GM12878 (cell line): ENCODE data around the gene CAMTA1. TPM values are rescaled to one million over a fixed set of nuclear protein-coding genes. Genes with fewer than 3 reads are reported as not detected.

Experiments used
- ATAC-seq: fragments of 200-7000 bp; cut with Tn5 transposase; 3 replicates; pipeline ENCODE4 v1.9.1; 2020; ENCODE audit warnings: mild to moderate bottlenecking, moderate library complexity
- BruUV-seq: library from RNA; stranded (reverse); fragments of 400-500 nt; replicated peaks from 2 replicates; lab custom pipeline; 2021; lab: Mats Ljungman, UMichigan
- CTCF ChIA-PET: fragments of 300-600 bp; sonication (Branson Sonifier 250); formaldehyde crosslinking; extraction: SDS; loops from one replicate; lab custom pipeline; 2021; ENCODE audit warnings: inconsistent platforms; lab: Yijun Ruan, JAX
- POLR2A ChIA-PET: fragments of 350-600 bp; formaldehyde crosslinking; extraction: SDS; loops from one replicate; lab custom pipeline; 2021; ENCODE audit warnings: inconsistent platforms; lab: Charles Lee
- RAD21 ChIA-PET: fragments of 300-600 bp; sonication (Branson Sonifier 250); formaldehyde crosslinking; loops from one replicate; lab custom pipeline; 2023; ENCODE audit warnings: antibody characterized with exemption; ENCODE audit not compliant: unreplicated experiment; lab: Charles Lee
- SMC1A ChIA-PET: fragments of 300-600 bp; sonication (Branson Sonifier 250); formaldehyde crosslinking; loops from one replicate; lab custom pipeline; 2023; ENCODE audit not compliant: unreplicated experiment, uncharacterized antibody; lab: Charles Lee
- DNase-seq: peaks from one replicate; pipeline ENCODE4 v3.0.0-alpha.2; 2011; ENCODE audit warnings: low read depth, low spot score
- FAIRE-seq: peaks from 3 replicates; lab custom pipeline; 2011; peaks lifted over from hg19 to GRCh38; lab: Jason Lieb, UNC
- H2AFZ ChIP-seq: 2 replicates; pipeline ENCODE4 v1.6.0; 2011; ENCODE audit warnings: low read depth, low read length, control low read depth; ENCODE audit not compliant: control insufficient read depth
- H3K27ac ChIP-seq: 2 replicates; pipeline ENCODE4 v1.5.1; 2011; ENCODE audit warnings: control low read depth; ENCODE audit not compliant: control insufficient read depth, insufficient read depth
- H3K27me3 ChIP-seq, 2 experiments: replicated peaks in 1 of 2; 2 replicates each; pipeline versions ENCODE4 v1.6.0 to v1.6.1; 2011; ENCODE audit warnings: low read length in 1 of 2; ENCODE audit not compliant: control insufficient read depth in 2 of 2, insufficient read depth in 2 of 2
- H3K36me3 ChIP-seq, 2 experiments: 2 replicates each; pipeline ENCODE4 v1.5.1; 2011; ENCODE audit warnings: low read length in 1 of 2; ENCODE audit not compliant: control insufficient read depth in 2 of 2, insufficient read depth in 2 of 2
- H3K4me1 ChIP-seq: 2 replicates; pipeline ENCODE4 v1.6.1; 2011; ENCODE audit warnings: mild to moderate bottlenecking, low read length, moderate library complexity, mixed read lengths; ENCODE audit not compliant: control insufficient read depth, insufficient read depth
- H3K4me2 ChIP-seq: 2 replicates; pipeline ENCODE4 v1.6.0; 2011; ENCODE audit warnings: control low read depth; ENCODE audit not compliant: control insufficient read depth, insufficient read depth
- H3K4me3 ChIP-seq: fragments of 200-600 bp; sonication (generic); 2 replicates; pipeline ENCODE4 v1.5.1; 2016
- H3K79me2 ChIP-seq: 2 replicates; pipeline ENCODE4 v1.6.0; 2011; ENCODE audit warnings: low read length; ENCODE audit not compliant: control insufficient read depth, insufficient read depth
- H3K9ac ChIP-seq: 2 replicates; pipeline ENCODE4 v1.8.0; 2011; ENCODE audit warnings: low read length, control low read depth, mixed read lengths; ENCODE audit not compliant: control insufficient read depth, insufficient read depth
- H3K9me3 ChIP-seq: replicated peaks from 3 replicates; pipeline ENCODE4 v1.5.1; 2011; ENCODE audit warnings: mild to moderate bottlenecking, low read length; ENCODE audit not compliant: control insufficient read depth, insufficient read depth
- H4K20me1 ChIP-seq: 2 replicates; pipeline ENCODE4 v1.6.0; 2011; ENCODE audit not compliant: control insufficient read depth, insufficient read depth
- CHD4 ChIP-seq: fragments of 200-600 bp; sonication (generic); IDR thresholded peaks from 2 replicates; pipeline ENCODE4 v1.6.1; 2016; ENCODE audit warnings: mild to moderate bottlenecking
- DPF2 ChIP-seq: fragments of 450-650 bp; IDR thresholded peaks from 2 replicates; pipeline ENCODE4 v1.6.1; 2017; ENCODE audit warnings: mild to moderate bottlenecking
- E2F4 ChIP-seq: IDR thresholded peaks from 2 replicates; pipeline ENCODE4 v1.6.1; 2012; ENCODE audit warnings: low read depth, low read length, improper control_type of control experiment
- ETV6 ChIP-seq, 2 experiments: fragments of 450-650 bp in 1 of 2; IDR thresholded peaks in 1 of 2; conservative IDR thresholded peaks in 1 of 2; 2 replicates each; pipeline ENCODE4 v1.6.1; 2014; ENCODE audit warnings: antibody characterized with exemption in 1 of 2, borderline replicate concordance in 1 of 2, low read depth in 1 of 2, mild to moderate bottlenecking in 1 of 2, moderate library complexity in 1 of 2
- JUND ChIP-seq: IDR thresholded peaks from 2 replicates; pipeline ENCODE4 v1.6.1; 2012; ENCODE audit warnings: low read depth, mild to moderate bottlenecking, low read length, improper control_type of control experiment, moderate library complexity
- KLF5 ChIP-seq: fragments of 450-650 bp; IDR thresholded peaks from 2 replicates; pipeline ENCODE4 v1.6.1; 2014; ENCODE audit warnings: mild to moderate bottlenecking; ENCODE audit not compliant: partially characterized antibody
- NR2F1 ChIP-seq: fragments of 450-650 bp; conservative IDR thresholded peaks from 2 replicates; pipeline ENCODE4 v1.6.1; 2017; ENCODE audit warnings: mild to moderate bottlenecking
- PBX3 ChIP-seq: IDR thresholded peaks from 2 replicates; pipeline ENCODE4 v1.6.1; 2011; ENCODE audit warnings: mild to moderate bottlenecking, low read depth, low read length, moderate library complexity; ENCODE audit not compliant: insufficient replicate concordance
- RFX5 ChIP-seq: IDR thresholded peaks from 2 replicates; pipeline ENCODE4 v1.6.1; 2011; ENCODE audit warnings: low read depth, low read length, improper control_type of control experiment
- SIX5 ChIP-seq: IDR thresholded peaks from 2 replicates; pipeline ENCODE4 v1.6.1; 2011; ENCODE audit warnings: mild to moderate bottlenecking, low read depth, low read length, moderate library complexity; ENCODE audit not compliant: severe bottlenecking
- WGBS: methylation state at CpG from one replicate; pipeline ENCODE4 v1.1.6; 2016; ENCODE audit warnings: low lambda C conversion rate; ENCODE audit not compliant: insufficient replicate concordance, insufficient coverage; ENCODE audit errors: missing lambda C conversion rate; 5-methylcytosine and 5-hydroxymethylcytosine counted together
- in situ Hi-C: fragments of 300-500 bp; cut with MboI; formaldehyde crosslinking; loops from 9 replicates; pipeline ENCODE4 v1.14.3; 2018; ENCODE audit warnings: mixed read lengths
- intact Hi-C: fragments of 100-400 bp; cut with micrococcal nuclease; formaldehyde crosslinking; loops from one replicate; pipeline ENCODE4 v1.14.2; 2022; ENCODE audit not compliant: unreplicated experiment
- polyA plus RNA-seq, 11 experiments: library from polyadenylated mRNA; depleted of rRNA in 4 of 11; unstranded in 6 of 11; stranded (reverse) in 5 of 11; fragments of >200 nt; fragmentation: Nextera tagmentation in 4 of 11; fragmentation: Illumina TruSeq in 1 of 11; extraction: Ambion mirVana in 4 of 11; extraction: Trizol in 1 of 11; gene quantifications; 1 replicate in 1 of 11; 2 replicates in 10 of 11; pipeline versions ENCODE4 v1.2.1 to v1.2.3, GENCODE V29; 2011 to 2016; ENCODE audit warnings: inconsistent platforms in 2 of 11, missing spikeins in 2 of 11, low read depth in 1 of 11
- total RNA-seq, 4 experiments: library from RNA; depleted of rRNA in 3 of 4; stranded (reverse); fragments of >200 nt in 3 of 4; fragmentation: Illumina TruSeq in 1 of 4; extraction: Trizol in 1 of 4; gene quantifications; 2 replicates each; pipeline versions ENCODE4 v1.2.1 to v1.2.3, GENCODE V29; 2013 to 2021
- TF ChIP-seq, protein P1 (sequence below): fragments of 150-350 bp; IDR thresholded peaks from 2 replicates; pipeline ENCODE4 v1.6.1; 2014; ENCODE audit warnings: mild to moderate bottlenecking, low read depth, low read length
- TF ChIP-seq, protein P2 (sequence below): fragments of 450-650 bp; IDR thresholded peaks from 2 replicates; pipeline ENCODE4 v1.6.1; 2017; ENCODE audit warnings: mild to moderate bottlenecking, low read depth, inconsistent platforms; ENCODE audit not compliant: poor library complexity, severe bottlenecking
- TF ChIP-seq, protein P3 (sequence below): fragments of 450-650 bp; formaldehyde crosslinking; IDR thresholded peaks from 2 replicates; pipeline ENCODE4 v1.5.0; 2022; ENCODE audit warnings: mild to moderate bottlenecking, missing genetic modification characterization

The CAMTA1 gene
- total and polyA plus RNA-seq, 10 of the 15 experiments (the other 5 are each of a cell fraction or from before 2014, with no cell fraction given), result 37.7 to 148 (median 76.4) TPM

GRCh38 chr1:7111853-7112252 lies 326.6 kb downstream of the CAMTA1 start:
- DNase-seq (no peak), FAIRE-seq (no peak), ATAC-seq (no peak)
- no TSS peak for BruUV-seq
- Histone ChIP-seq H3K4me3 (no peak overlapping the region), H3K79me2 (no peaks in the 10 kb centered on the region), H3K9ac (no peak overlapping the region), H3K9me3 (no peaks in the 10 kb centered on the region; the same call in 2 of the 3 replicates), H2AFZ (no peak overlapping the region), H3K27me3 (no peaks in the 10 kb centered on the region; a peak in 1 of 4 replicates), H3K4me1 (no peaks in the 10 kb centered on the region; the same call in 1 of the 2 replicates), H4K20me1 (no peaks in the 10 kb centered on the region), H3K36me3 (no peaks in the 10 kb centered on the region), H3K4me2 (no peak overlapping the region), H3K27ac (no peak overlapping the region)
- ChIA-PET SMC1A (no interaction called here), CTCF (no interaction called here), POLR2A (no interaction called here), RAD21 (no interaction called here)
- 52% methylated on average over 8 of the region's 10 CpGs for WGBS
- intact Hi-C loops (no loop called here), in situ Hi-C loops (no loop called here)
- TF ChIP-seq NR2F1 (no peak), DPF2 (no peak), JUND (no peak), RFX5 (no peak), KLF5 (no peak), CHD4 (no peak), E2F4 (no peak), SIX5 (no peak), ETV6 (conservative IDR thresholded peaks at IDR 0.05 in 1 of 2, IDR thresholded peaks at IDR 0.05 in 1 of 2; ENCODE audit: borderline replicate concordance in 1 of 2, low read depth in 1 of 2) (no peak), PBX3 (no peak)
- TF ChIP-seq, protein P1, sequence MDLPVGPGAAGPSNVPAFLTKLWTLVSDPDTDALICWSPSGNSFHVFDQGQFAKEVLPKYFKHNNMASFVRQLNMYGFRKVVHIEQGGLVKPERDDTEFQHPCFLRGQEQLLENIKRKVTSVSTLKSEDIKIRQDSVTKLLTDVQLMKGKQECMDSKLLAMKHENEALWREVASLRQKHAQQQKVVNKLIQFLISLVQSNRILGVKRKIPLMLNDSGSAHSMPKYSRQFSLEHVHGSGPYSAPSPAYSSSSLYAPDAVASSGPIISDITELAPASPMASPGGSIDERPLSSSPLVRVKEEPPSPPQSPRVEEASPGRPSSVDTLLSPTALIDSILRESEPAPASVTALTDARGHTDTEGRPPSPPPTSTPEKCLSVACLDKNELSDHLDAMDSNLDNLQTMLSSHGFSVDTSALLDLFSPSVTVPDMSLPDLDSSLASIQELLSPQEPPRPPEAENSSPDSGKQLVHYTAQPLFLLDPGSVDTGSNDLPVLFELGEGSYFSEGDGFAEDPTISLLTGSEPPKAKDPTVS, result no peak
- TF ChIP-seq, protein P2, sequence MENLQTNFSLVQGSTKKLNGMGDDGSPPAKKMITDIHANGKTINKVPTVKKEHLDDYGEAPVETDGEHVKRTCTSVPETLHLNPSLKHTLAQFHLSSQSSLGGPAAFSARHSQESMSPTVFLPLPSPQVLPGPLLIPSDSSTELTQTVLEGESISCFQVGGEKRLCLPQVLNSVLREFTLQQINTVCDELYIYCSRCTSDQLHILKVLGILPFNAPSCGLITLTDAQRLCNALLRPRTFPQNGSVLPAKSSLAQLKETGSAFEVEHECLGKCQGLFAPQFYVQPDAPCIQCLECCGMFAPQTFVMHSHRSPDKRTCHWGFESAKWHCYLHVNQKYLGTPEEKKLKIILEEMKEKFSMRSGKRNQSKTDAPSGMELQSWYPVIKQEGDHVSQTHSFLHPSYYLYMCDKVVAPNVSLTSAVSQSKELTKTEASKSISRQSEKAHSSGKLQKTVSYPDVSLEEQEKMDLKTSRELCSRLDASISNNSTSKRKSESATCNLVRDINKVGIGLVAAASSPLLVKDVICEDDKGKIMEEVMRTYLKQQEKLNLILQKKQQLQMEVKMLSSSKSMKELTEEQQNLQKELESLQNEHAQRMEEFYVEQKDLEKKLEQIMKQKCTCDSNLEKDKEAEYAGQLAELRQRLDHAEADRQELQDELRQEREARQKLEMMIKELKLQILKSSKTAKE, result no peak
- TF ChIP-seq, protein P3, sequence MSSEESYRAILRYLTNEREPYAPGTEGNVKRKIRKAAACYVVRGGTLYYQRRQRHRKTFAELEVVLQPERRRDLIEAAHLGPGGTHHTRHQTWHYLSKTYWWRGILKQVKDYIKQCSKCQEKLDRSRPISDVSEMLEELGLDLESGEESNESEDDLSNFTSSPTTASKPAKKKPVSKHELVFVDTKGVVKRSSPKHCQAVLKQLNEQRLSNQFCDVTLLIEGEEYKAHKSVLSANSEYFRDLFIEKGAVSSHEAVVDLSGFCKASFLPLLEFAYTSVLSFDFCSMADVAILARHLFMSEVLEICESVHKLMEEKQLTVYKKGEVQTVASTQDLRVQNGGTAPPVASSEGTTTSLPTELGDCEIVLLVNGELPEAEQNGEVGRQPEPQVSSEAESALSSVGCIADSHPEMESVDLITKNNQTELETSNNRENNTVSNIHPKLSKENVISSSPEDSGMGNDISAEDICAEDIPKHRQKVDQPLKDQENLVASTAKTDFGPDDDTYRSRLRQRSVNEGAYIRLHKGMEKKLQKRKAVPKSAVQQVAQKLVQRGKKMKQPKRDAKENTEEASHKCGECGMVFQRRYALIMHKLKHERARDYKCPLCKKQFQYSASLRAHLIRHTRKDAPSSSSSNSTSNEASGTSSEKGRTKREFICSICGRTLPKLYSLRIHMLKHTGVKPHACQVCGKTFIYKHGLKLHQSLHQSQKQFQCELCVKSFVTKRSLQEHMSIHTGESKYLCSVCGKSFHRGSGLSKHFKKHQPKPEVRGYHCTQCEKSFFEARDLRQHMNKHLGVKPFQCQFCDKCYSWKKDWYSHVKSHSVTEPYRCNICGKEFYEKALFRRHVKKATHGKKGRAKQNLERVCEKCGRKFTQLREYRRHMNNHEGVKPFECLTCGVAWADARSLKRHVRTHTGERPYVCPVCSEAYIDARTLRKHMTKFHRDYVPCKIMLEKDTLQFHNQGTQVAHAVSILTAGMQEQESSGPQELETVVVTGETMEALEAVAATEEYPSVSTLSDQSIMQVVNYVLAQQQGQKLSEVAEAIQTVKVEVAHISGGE, result no peak
